Stimulated activated naive CD4-positive, alpha-beta T cell treated with Interleukin-2 at 50 U/mL for 16 hours (primary cell): ENCODE results near the gene TRAK1.

Source experiments
- DNase-seq: peaks from one replicate; lab custom pipeline; 2025; lab: John Stamatoyannopoulos, UW

TRAK1 gene

DNA sequence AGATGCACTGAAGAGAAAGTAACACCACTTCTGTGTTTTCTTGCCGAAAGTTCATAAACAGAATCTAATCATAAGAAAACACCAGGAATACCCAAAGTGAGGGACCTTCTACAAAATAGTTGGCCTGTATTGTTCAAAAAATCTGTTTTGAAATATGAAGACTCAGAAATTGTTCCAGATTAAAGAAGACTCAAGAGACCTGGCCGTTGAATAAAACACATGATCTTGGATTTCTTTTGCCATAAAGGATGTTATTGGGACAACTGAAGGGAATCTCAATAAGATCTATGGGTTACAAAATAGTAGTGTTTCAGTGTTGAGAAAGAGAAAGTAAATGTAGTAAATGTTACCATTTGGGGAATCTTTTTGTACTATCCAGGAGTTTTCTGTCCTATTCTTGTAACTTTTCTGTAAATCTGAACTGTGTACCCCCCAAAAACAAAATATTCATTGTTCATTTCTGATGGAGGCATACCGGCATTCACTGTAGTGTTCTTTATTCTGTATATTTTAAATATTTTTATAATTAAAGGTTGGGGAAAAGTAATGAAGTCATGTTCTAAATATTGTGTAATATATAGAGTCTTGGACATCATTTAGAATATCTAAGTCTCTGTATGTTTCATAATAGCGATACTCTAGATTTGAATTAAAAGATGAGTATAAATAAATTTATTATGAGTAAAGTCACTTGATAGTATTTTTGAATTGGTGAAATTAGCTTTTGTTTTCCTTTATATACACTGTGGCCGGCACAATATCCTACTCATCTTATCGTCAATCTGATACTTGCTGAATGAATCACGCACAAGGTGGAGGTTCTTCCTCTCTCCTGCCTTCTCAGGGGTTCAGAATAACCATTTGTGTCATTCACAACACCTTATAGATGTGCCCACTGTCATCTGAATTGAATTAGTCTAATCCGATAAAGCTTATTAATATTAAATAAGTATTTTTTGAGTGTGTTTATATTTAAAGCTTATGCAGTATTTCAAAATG is 66.7 kb downstream of the TRAK1 start:
- DNase-seq, result no peak

DNA sequence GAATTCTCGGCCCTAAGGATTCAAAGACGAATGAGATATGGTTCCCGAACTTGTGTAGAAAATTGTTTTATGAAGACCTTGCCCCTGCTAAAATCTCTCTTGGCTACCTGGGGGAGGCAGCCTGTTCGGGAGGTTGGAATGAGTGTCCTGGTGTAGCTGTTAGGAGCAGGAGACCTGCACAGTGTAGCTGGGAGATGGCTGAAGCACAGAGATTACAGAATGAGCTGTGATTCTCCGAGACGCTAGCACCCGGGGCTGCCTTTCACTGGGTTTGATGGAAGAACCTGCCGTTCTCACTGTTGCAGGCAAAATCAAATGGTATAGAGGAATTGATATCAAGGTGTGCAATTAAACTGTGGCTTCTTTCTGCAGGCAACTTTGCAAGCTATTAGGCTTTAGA is 68.0 kb downstream of the TRAK1 start:
- DNase-seq, result no peak

DNA sequence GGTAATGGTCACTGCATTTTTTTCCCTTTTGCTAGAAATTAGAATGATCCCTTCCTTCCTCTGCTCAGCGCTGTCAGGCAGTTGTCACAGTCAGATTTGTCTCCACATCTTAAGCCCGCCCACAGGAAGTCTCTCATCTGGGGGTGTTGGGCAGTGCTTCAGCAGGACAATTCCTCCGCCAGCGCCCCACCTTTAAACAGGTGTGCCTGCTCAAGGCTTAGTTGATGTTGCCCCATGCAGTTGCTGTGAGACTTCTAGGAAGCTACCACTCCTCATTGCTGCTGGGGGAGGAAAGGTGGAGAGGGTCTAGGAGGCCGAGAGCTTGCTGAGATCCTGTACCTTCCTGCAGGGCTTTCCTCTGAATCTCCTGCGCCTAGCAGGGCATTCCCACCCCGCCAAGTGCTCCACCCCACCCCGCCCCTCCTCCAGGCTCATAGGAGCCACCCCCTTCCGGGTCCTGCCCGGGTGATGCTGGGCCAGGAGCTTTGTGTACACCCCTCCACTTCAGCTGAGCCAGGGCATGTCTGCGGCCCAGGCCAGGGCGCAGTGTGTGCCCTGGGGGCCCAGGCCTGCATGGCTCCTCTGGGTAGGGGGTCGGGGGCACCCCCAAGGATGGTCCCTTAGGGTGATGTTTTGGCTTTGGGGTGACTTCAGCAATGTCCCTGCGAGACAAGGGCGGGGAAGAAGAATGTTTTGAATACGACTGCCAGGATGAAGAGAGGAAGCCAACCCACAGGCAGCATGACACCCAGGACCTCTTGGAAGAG is 68.7 kb downstream of the TRAK1 start:
- peak; percentile 3 for DNase-seq

DNA sequence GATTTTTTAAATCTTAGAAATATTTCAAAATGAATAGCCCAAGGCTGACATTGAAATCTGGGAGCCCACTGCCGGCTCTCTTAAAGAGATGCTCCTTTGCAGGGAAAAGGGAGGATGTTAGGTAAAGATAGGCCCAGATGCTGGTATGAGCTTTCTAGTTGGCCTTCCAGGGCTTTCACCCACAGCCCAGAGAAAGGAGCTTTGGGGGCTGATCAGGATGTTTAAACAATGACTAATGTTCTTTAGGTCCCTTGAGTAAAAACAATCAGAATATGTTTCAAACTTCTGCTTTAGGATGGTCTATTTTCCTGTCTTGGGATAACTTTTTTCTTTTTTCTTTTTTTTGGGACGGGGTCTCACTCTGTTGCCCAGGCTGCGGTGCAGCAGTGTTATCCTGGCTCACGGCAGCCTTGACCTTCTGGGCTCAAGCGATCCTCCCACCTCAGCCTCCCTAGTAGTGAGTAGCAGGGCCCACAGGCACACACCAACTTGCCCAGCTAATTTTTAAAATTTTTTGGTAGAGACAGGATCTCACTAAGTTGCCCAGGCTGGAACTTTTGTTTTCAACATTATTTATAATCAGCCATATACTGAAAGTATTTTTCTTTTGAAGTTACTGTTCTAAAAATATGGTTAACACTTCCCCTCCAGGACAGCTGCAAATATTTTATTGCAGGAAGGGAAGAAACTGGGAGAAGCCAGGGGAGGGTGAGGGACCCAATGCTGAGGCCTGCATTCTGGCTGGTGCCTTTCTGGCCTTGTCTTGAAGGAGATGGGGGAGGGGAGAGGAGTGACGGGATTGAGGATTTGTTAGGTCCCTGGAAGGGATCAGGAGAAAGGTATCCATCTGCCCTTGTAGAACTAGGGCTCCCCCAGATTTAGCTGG is 70.1 kb downstream of the TRAK1 start:
- no peak for DNase-seq

DNA sequence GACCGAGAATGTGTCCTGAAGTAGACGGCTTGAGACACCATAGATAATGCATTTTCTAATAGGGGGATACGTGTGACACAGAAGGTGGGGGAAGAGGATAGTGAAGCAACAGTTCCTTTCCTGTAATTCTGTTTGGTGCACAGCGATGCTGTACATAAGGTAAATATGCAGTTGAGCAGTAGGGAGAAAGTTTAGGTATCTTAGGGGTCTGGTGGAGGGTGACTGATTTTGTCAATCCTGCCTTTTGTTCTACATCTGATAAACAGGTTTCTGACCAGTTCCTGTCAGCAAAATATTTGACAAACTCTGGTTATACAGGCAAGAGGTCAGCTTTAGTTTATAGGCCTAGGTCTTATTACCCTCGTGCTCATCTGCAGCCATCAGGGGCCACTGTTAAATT is 71.3 kb downstream of the TRAK1 start:
- DNase-seq, result no peak

DNA sequence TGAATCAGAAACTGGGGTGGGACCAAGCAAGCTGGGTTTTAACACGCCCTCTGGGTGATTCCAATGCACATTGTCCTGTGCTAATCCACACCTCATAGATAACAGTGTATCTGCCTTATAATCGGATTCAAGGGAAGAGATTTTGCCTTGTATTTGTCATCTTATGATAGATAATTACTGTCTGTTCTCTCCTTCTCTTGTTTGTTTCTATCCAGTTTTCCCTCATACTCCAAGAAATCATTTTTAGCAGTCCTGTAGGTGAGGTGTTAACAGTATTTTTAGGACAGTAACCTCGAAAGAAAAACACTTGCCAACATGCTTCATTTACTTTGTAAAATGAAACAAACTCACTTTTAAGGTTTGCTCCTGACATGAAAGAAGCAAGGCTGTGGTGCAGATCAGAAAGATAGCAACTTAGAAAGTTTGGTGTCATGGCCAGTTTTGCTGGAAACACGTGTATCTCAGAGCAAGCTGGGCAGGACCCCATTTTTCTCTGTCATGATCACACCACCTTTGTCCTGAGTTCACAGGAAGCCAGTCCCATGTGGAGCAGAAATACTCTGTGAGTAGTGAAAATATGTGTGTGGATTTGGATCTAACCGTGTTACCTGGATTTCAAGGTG is 72.6 kb downstream of the TRAK1 start:
- no peak for DNase-seq

DNA sequence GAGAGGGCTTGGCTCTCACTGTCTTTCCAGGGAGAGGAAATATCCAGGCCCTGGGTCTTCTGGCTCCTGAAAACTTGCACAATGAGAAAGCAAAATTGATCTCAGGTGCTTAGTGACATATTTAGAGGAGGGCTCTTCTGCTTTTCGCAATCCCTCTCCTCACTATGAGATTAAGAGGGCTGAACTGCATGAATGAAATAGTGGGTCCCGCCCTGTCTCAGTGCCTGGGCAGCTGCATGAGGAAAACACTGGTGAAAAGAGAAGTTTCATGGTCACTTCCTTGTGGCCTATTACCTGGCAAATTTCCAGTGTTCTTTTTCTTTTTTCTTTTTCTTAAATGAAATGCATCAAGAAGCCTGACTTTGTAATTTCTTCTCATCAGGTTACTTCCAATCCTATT is 73.5 kb downstream of the TRAK1 start:
- no peak for DNase-seq

DNA sequence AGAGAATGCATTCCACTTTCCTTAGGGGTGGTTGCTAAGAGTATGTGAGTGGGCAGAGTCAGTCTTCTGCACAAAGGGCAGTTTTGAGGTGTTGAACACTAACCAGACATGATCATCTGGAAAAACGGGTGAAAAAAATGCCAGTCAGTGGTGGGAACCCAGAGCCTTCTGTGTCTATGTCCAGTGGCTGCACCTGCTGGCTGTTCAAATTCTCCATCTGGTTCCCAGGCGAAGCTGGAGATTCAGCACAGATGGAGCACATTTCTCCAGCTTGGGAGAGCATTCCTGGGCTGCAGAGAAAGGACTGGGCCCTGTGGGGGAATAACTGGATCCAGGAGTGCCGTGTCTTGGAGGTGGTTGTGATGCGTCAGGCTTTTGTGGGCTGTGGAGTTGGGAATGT is 74.1 kb downstream of the TRAK1 start:
- no peak for DNase-seq

DNA sequence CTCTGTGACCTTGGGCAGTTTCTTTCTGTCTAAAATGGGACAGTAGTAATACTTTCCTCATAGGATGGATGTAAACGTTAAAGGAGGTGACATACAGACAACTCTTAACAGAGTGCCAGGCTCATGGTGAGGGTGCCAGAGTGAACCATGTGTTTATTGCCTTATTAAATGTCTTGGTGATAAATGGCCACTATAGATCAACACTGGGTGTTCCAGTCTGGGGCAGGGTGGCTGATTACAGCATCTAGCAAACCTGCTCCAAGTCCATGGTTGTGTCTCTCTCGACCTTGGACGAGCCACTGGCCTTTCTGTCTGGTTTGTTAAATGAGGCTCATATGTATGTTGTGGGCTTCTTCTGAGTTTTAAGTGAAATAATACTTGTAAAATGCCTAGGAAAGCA is 75.1 kb downstream of the TRAK1 start:
- DNase-seq, result no peak

DNA sequence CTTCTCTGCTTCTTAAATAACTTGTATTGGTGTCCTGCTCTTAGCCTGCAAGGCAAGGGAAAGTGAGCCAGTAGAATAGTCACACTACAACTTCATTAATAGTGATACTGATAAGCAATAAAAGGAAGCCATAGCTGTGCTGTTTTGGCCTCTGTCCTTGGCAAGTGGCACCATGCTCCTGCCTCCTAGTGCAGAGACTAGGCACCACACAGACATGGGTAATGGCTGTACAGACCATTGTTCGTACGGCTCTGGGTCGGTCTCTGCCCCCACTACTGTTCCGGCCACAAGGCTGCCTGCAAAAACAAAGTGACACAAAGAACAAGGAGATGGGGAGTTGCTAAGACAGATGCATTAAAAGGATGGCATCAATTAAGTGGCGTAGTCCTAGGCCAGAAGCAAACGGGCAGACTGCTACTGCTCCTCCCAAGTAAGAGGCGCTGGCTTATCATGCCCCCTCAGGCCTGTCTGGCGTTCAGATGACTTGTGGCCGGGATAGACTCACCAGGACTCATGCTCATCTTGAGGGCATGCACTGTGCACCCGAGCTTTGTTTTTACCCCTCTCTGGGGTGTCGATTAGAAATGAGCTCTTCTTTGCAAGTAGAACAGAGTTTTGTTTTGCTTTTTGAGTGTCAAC is 75.6 kb downstream of the TRAK1 start:
- no peak for DNase-seq

DNA sequence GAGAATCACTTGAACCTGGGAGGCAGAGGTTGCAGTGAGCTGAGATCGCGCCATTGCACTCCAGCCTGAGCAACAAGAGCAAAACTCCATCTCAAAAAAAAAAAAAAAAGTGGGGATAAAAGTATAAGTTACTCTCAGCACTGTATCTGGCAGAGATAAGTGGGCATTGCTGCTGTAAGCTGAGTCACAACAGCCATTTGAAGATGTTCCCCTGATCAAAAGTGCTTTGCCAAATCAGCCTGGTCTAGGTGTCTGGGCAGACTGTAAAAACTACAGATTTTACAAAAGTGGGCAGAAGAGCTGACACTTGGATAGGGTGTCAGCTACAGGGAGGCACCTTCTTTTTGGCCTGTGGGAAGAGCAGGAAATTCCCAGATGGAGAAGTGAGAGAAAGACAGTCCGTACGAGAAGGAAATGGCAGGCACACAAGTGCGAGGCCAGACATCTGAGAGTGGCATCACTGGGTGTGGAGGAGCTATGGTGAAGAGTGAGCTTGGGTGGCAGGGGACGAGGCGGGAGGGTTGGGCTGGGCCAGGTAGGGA is 78.5 kb downstream of the TRAK1 start:
- DNase-seq, result no peak

DNA sequence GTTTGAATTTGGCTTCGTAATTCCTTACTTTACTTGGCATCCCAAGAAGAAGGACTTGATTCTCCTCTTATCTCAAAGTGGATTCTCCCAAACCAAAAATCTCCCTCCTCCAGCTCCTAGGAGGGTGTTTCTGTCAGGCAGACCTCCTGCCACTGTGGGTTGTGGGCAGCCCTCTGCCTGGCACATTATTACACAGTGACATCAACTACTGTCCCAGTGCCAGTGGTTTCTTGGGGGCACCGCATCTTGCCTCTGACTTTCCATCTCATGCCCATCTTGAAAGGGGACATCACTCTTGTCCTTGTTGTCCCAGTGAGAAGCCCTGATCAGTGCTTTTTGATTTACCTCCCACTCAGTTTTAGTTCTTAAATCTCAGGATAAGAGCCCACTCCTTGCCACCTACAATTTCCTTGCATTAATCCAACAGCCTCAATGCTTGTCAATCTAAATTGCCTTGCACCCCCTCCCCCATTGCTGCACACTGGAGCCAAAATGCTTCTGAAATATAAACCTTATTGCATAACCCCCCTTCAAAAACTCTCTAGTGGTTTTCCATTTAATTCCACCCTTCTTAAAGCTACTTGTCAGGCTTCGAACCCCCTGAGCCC is 81.0 kb downstream of the TRAK1 start:
- DNase-seq, result no peak

DNA sequence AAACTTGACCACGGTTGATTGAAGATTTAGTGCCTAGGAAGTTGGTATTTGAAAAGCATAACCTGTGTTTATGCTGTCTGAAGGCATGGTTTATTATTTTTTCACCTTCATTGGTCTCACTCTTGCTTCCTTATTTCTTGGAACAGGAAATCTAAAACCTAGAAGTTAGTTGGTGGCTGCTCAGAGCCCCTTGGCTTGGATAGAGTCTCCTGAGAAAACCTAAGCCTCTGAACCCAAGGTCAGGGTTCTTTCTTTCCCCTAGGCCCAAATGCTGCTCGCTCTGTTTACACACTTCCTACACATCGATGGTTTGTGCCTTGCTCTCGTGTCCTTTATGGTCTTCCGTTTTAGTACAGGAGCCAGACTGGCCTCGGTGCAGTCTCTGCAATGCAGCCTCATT is 82.2 kb downstream of the TRAK1 start:
- no peak for DNase-seq

DNA sequence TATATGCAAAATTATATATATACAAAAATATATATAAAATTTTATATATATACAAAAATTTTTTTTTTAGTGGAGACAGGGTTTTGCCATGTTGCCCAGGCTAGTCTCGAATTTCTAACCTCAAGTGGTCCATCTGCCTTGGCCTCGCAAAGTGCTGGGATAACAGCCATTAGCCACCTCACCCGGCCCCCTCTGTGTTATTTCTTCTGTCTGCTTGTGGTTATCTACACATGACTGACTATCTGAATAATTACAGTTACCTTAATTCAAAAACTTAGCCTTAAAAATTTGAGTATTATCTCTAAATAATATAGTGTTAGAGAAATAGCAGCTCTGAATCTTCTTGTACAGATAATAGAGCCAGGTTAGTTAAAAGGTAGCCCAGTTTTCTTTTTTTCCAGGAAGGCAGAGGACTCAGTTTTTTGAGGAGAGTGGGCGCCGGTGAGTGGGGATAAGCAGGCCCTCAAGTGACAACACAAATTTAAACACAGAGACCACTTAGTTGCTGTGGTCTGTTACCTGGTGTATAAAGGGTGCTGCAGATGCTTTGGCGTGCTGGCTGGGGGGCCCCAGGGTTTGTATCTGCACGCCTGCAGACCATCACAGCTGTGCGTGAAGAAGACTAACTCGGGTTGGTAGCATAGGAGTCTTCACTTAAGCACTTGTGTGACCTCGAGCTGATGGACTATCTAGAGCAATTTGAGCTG is 83.7 kb downstream of the TRAK1 start:
- no peak for DNase-seq

DNA sequence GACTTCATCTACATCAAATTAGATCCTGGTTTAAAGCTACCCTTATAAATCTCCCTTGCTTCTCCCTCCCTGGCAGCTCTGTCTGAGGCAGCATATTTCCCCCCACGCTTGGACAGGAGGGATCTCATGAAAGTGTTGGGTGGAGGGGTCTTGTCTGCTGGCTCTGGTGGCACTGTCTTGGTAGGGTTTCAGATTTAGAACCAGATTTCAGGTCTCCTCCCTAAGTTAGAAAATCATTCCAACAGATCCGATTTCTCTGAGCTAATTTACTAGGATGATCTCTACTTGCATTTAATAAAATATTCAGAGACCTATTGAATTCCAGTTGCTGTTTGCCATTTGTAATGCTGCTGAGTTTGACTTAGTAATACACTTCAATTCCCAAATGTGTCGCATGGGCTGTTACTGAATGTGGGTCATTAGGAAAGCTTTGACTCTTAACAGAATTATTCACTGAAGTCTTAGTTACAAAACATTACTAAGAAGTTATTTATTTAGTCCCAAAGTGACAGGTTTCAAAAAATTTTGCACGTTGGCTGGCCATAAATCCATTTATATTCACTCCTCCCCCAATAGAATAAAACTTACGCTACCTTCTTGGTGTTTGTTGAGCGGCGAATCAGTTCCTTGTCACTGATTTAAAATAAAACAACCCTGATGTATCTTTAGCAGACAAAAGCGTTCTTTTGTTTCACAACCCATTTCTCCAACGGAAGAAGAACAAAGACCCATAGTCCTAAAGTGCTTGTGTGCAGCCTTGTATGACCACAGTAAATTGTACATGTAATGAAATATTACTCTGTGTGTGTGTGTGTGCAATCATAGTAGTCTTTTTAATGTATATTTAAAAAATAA is 84.5 kb downstream of the TRAK1 start:
- no peak for DNase-seq

DNA sequence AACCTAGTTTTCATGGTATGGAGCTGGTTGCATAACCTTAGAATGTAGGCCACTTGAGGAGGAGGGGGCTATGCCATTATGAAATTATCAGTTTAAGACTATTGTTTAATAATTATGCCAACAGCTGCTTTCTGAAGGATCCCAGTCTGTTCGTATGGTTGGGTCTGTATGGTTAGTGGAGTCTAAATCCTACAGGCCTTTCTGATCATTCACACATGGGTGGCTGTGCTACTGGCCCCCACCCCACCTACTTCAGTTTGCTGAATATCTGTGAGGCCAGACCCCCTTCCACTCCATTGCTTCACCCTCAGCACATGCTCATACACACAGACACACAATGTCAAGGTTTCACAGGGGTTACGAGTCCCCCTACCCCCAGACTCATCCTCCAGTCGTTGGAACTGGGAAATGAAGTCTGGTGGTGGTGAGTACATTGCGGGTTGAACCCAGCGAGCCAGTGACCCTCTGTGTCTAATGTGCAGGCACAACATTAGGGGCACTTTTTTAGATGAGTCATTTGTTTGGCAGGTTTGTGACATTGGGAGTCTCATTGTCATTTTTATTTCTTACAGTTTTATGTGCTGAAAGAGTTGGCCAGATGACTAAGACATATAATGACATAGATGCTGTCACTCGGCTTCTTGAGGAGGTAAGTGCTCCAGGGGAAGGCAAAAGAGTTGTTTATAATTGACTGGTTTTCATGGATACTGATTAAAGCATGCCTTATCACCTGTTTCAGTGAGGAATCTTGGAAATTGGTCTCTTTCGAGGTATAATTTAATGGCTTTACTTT is 85.3 kb downstream of the TRAK1 start:
- DNase-seq, result no peak

DNA sequence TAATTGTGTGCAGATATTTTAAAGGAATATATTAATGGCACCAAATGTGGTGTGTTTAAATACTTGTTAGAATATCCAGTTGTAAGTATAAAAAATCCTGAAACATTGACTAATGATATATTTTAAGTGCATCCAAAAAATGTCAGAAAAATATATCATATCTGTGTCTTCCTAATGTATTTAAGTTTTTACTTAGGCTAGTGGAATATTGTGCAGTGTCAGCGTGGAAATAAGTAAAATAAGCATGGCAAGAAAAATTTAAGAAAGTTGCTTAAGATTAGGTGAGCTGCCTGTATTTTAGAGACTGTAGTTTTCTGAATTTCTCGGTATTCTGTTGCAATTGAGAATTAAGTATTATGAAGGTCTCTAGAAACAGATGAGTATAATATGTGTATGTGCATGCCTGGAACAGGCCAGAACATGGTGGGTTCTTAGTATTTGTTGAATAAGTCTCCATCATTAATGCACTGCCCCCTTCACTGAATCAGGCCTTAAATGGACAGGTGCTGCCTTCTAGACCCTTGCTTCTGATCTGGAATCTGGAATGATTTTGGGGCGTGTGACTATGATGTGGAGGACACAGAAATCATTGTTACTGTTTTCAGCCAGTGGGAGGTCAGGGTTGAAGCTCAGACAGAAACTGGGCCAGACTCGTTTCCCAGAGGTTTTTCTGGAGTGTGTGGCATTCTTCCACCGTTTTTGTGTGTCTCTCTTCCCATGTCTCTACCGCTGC is 86.1 kb downstream of the TRAK1 start:
- DNase-seq, result no peak
